Natural killer cell (primary cell): ENCODE results near the gene TFCP2L1. TPM values are rescaled to one million over a fixed set of nuclear protein-coding genes. Genes with fewer than 3 reads are reported as not detected.

Source experiments
- ATAC-seq, 3 donors: fragments of 150-1000 bp in 2 of 3; fragments of 200-7000 bp in 1 of 3; cut with Tn5 transposase; 1 replicate in 1 of 3; 2 replicates in 2 of 3; pipeline ENCODE4 v1.10.0; 2021; ENCODE audit warnings: mild to moderate bottlenecking in 2 of 3, moderate library complexity in 2 of 3
- DNase-seq, 2 donors: peaks; one replicate each; pipeline versions ENCODE4 v3.0.0 to v3.0.0-alpha.2; 2013 to 2021; ENCODE audit warnings: mixed read lengths in 1 of 2
- H3K27ac ChIP-seq: one replicate; pipeline ENCODE4 v1.5.1; 2013; ENCODE audit warnings: mild to moderate bottlenecking, low read length
- H3K27me3 ChIP-seq: one replicate; pipeline ENCODE4 v1.6.1; 2013; ENCODE audit warnings: low read length; ENCODE audit not compliant: control insufficient read depth, insufficient read depth
- H3K36me3 ChIP-seq: one replicate; pipeline ENCODE4 v1.6.1; 2013; ENCODE audit warnings: low read length; ENCODE audit not compliant: control insufficient read depth, insufficient read depth
- H3K4me1 ChIP-seq: one replicate; pipeline ENCODE4 v1.6.1; 2013; ENCODE audit warnings: low read length; ENCODE audit not compliant: control insufficient read depth, insufficient read depth
- H3K4me3 ChIP-seq: one replicate; pipeline ENCODE4 v1.5.1; 2013; ENCODE audit warnings: low read length
- H3K9me3 ChIP-seq: one replicate; pipeline ENCODE4 v1.6.1; 2013; ENCODE audit warnings: low read length; ENCODE audit not compliant: control insufficient read depth, insufficient read depth
- H3K27ac Mint-ChIP-seq, 2 donors: one replicate each; pipeline ENCODE4 v1.8.0; 2022; ENCODE audit warnings: mild to moderate bottlenecking in 2 of 2, mixed read lengths in 2 of 2, moderate library complexity in 1 of 2
- H3K27me3 Mint-ChIP-seq, 2 donors: one replicate each; pipeline ENCODE4 v1.8.0; 2022; ENCODE audit warnings: low read depth in 2 of 2, mixed read lengths in 2 of 2
- H3K36me3 Mint-ChIP-seq: one replicate; pipeline ENCODE4 v1.8.0; 2022; ENCODE audit warnings: mixed read lengths
- H3K4me1 Mint-ChIP-seq, 2 donors: one replicate each; pipeline ENCODE4 v1.8.0; 2022; ENCODE audit warnings: mixed read lengths in 2 of 2
- H3K4me3 Mint-ChIP-seq: one replicate; pipeline ENCODE4 v1.8.0; 2022; ENCODE audit warnings: mild to moderate bottlenecking, moderate library complexity, mixed read lengths
- H3K9me3 Mint-ChIP-seq, 2 donors: one replicate each; pipeline ENCODE4 v1.8.0; 2022; ENCODE audit warnings: mixed read lengths in 2 of 2
- WGBS: methylation state at CpG from one replicate; pipeline ENCODE4 v1.1.7; 2013; ENCODE audit warnings: missing lambda C conversion rate; ENCODE audit not compliant: insufficient coverage; 5-methylcytosine and 5-hydroxymethylcytosine counted together
- intact Hi-C: fragments of 100-400 bp; cut with micrococcal nuclease; formaldehyde crosslinking; loops from one replicate; pipeline ENCODE4 v1.14.2; 2022
- total RNA-seq, 4 donors: library from RNA; stranded (reverse); fragments of 120-200 nt in 1 of 4; gene quantifications; one replicate each; pipeline versions ENCODE4 v1.2.3 to v1.2.4, GENCODE V29; 2013 to 2022
- TF ChIP-seq, protein P1 (sequence below): fragments of 200-600 bp; IDR thresholded peaks from one replicate; pipeline ENCODE4 v1.8.0; 2022; ENCODE audit warnings: antibody characterized with exemption

The TFCP2L1 gene
- total RNA-seq, 3 donors from 2014 or later (not counting 1 experiment from before 2014, with no cell fraction given): 0.72 to 1.8 (median 0.85) TPM

DNA sequence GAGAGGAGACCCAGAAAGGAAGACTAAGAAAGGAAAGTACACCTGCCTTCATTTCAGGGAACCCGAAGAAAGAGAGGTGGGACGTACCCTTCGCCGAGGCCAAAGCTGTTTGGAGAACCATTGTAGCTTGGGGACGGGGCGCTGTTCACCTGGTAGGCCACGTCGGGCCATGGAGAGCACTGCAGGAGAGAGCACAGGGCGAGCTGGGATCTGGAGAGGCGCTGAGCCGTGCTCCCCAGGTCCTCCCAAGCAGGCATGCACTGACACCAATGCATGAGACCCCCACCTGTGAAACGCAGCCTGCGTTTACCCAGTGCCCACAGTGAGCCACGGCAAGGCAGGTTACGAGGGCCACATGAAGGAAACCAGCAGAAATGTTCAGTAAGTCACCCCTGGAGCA lies 45.5 kb downstream of the TFCP2L1 start:
- Mint-ChIP-seq H3K4me1 (no peaks in the 10 kb centered on the region), H3K36me3 (no peaks in the 10 kb centered on the region), H3K27ac (no peak overlapping the region), H3K27me3 (peaks cover 0 to 2% of the 10 kb centered on the region in 2 donors), H3K4me3 (no peak overlapping the region), H3K9me3 (no peaks in the 10 kb centered on the region)
- Histone ChIP-seq H3K4me1 (no peaks in the 10 kb centered on the region), H3K9me3 (no peaks in the 10 kb centered on the region), H3K4me3 (no peak overlapping the region), H3K36me3 (no peaks in the 10 kb centered on the region), H3K27me3 (no peaks in the 10 kb centered on the region), H3K27ac (no peak overlapping the region)
- no peak for ATAC-seq
- TF ChIP-seq, protein P1, sequence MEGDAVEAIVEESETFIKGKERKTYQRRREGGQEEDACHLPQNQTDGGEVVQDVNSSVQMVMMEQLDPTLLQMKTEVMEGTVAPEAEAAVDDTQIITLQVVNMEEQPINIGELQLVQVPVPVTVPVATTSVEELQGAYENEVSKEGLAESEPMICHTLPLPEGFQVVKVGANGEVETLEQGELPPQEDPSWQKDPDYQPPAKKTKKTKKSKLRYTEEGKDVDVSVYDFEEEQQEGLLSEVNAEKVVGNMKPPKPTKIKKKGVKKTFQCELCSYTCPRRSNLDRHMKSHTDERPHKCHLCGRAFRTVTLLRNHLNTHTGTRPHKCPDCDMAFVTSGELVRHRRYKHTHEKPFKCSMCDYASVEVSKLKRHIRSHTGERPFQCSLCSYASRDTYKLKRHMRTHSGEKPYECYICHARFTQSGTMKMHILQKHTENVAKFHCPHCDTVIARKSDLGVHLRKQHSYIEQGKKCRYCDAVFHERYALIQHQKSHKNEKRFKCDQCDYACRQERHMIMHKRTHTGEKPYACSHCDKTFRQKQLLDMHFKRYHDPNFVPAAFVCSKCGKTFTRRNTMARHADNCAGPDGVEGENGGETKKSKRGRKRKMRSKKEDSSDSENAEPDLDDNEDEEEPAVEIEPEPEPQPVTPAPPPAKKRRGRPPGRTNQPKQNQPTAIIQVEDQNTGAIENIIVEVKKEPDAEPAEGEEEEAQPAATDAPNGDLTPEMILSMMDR: no peak
- intact Hi-C loops: no loop called here
- WGBS: 95% methylated on average over 15 of the region's 15 CpGs
- no peak for DNase-seq

DNA sequence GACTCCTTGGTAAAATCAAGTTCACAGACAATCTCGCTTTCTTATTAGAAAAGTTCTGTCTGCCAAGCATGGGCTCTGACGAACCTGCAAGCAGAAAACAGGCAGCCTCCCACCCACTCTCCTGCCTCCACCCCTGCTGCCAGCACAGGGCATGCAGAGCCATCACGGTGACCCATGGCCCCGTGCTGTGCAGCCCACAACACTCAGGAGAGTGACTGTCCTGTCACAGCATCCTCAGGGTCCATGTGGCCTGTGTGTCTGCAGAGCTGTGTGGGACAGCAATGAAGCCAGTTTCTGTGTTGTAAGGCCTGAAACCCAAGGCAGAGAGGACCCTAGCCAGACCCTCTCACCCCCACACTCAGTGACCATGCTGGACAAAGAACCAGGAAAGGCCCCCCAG lies 46.2 kb downstream of the TFCP2L1 start:
- DNase-seq (no peak), ATAC-seq (no peak)
- Histone ChIP-seq H3K4me1 (no peaks in the 10 kb centered on the region), H3K27me3 (no peaks in the 10 kb centered on the region), H3K36me3 (no peaks in the 10 kb centered on the region), H3K27ac (no peak overlapping the region), H3K4me3 (no peak overlapping the region), H3K9me3 (no peaks in the 10 kb centered on the region)
- no peaks in the 10 kb centered on the region for H3K4me1 Mint-ChIP-seq
- TF ChIP-seq, protein P1: no peak
- H3K36me3 Mint-ChIP-seq: no peaks in the 10 kb centered on the region
- no peak overlapping the region for H3K4me3 Mint-ChIP-seq
- 89% methylated on average over 4 of the region's 4 CpGs for WGBS
- no peak overlapping the region for H3K27ac Mint-ChIP-seq
- intact Hi-C loops: no loop called here
- no peaks in the 10 kb centered on the region for H3K9me3 Mint-ChIP-seq
- peaks cover 0 to 2% of the 10 kb centered on the region in 2 donors for H3K27me3 Mint-ChIP-seq

DNA sequence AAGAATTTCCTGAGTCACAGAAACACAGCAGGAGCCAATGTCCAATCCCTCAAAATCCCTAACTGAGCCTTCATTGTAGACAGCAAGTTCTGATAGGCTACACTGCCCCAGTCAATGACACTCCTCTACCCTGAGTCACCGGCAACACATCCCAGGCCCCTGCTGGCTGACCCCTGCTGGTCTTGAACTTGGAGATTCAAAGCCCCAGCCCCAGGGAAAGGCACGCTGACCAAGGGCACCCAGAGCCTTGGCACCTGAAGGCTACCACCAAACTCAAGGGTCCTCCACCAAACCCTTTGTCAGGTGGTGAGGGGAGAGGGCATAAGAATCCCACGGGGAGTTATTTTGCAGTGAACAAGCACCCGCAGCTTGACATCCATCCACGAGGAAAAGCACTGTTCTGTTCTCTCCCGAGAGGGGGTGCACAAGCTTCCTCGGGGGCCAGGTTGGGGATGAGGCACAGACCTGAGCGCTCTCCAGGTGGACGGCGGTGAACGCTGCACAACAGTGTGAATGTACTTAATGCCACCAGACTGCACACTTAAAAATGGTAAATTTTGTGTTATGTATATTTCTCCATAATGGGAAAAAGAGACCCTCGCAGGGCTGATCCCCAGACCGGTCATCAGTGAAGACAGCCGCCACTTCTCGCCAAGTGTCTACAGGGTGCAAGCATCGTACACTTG lies 46.9 kb downstream of the TFCP2L1 start:
- no peak for ATAC-seq

More for the DNA sequence above, 46.9 kb downstream of the TFCP2L1 start:
- no peak overlapping the region for H3K27ac Mint-ChIP-seq
- intact Hi-C loops: no loop called here
- H3K27me3 ChIP-seq: no peaks in the 10 kb centered on the region
- no peaks in the 10 kb centered on the region for H3K9me3 ChIP-seq
- no peak overlapping the region for H3K4me3 Mint-ChIP-seq
- H3K9me3 Mint-ChIP-seq: no peaks in the 10 kb centered on the region
- H3K36me3 Mint-ChIP-seq: no peaks in the 10 kb centered on the region
- no peaks in the 10 kb centered on the region for H3K4me1 Mint-ChIP-seq
- no peak overlapping the region for H3K4me3 ChIP-seq
- no peaks in the 10 kb centered on the region for H3K4me1 ChIP-seq
- H3K27ac ChIP-seq: no peak overlapping the region
- peaks cover 0 to 2% of the 10 kb centered on the region in 2 donors for H3K27me3 Mint-ChIP-seq
- 93% methylated on average over 16 of the region's 16 CpGs for WGBS
- TF ChIP-seq, protein P1: no peak
- H3K36me3 ChIP-seq: no peaks in the 10 kb centered on the region
- DNase-seq: no peak
